ENCODE data around the gene RBMX. TPM values are rescaled to one million over a fixed set of nuclear protein-coding genes. Genes with fewer than 3 reads are reported as not detected.
"Not testable (repeated sequence)": the region's sequence is repeated elsewhere in the genome, so short reads cannot be mapped to it uniquely, and the experiment has no call there.

The RBMX gene
- total RNA-seq, 2 experiments from 2014 or later, result 310 to 317 TPM

DNA sequence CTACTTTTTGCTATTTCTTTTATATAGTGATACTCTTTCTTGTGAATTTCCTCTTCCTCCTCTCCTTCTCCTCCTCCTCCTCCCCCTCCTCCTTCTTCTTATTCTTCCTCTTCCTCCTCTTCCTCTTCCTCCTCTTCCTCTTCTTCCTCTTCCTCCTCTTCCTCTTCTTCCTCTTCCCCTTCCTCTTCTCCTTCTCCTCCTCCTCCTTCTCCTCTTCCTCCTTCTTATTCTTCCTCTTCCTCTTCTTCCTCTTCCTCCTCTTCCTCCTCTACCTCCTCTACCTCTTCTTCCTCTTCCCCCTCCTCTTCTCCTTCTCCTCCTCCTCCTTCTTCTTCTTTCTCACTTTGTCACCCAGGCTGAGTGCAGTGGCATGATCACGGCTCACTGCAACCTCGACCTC, 36.3 kb upstream of the RBMX start:
- Histone ChIP-seq H3K9me3 (ENCODE audit: control insufficient read depth in 1 of 2, insufficient read depth in 1 of 2, low read length in 2 of 2) (no peaks in the 10 kb centered on the region), H3K27me3 (ENCODE audit: control insufficient read depth in 1 of 2, insufficient read depth in 2 of 2, low read length in 2 of 2) (no peaks in the 10 kb centered on the region), H3K4me3 (ENCODE audit: low read length) (no peak overlapping the region), H3K36me3 (ENCODE audit: insufficient read depth, low read length) (no peaks in the 10 kb centered on the region), H3K4me1 (ENCODE audit: insufficient read depth, low read length) (no peaks in the 10 kb centered on the region), H3K27ac (ENCODE audit: low read depth in 1 of 2, low read length in 2 of 2) (no peak overlapping the region)
- Mint-ChIP-seq H3K27me3 (no peaks in the 10 kb centered on the region), H3K4me3 (no peak overlapping the region), H3K27ac (no peak overlapping the region), H3K9me3 (no peaks in the 10 kb centered on the region), H3K4me1 (ENCODE audit: low read depth) (no peaks in the 10 kb centered on the region), H3K36me3 (ENCODE audit: low read depth) (no peaks in the 10 kb centered on the region)
- ATAC-seq (ENCODE audit: poor library complexity), result no peak
- ChIA-PET CTCF (no interaction called here), POLR2A (no interaction called here)
- DNase-seq, result no peak
- no peak for TF ChIP-seq CTCF (IDR thresholded peaks at IDR 0.05)
- intact Hi-C loops (cut with DNase I, micrococcal nuclease), result loop anchor here in 1 of 2 experiments (10.0 kb wide), 1 partner anchor 52 kb away; no protein-coding TSS in a partner anchor

DNA sequence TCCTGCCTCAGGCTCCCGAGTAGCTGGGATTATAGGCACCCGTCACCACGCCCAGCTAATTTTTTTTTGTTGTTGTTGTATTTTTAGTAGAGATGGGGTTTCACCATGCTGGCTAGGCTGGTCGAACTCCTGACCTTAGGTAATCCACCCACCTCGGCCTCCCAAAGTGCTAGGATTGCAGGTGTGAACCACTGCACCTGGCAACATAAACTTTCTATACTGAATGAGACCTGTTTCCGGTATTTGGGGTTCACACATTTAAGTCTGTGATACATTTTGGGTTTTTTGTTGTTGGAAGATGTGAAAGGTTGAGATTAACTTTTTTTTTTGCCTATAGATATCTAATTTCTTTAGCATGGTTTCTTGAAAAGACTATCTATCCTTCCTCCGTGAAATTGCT, 31.1 kb upstream of the RBMX start:
- POLR2A ChIA-PET; H3K27ac ChIP-seq (ENCODE audit: low read depth in 1 of 2, low read length in 2 of 2); CTCF ChIA-PET; H3K9me3 Mint-ChIP-seq; H3K27me3 Mint-ChIP-seq; H3K4me3 ChIP-seq (ENCODE audit: low read length); H3K36me3 ChIP-seq (ENCODE audit: insufficient read depth, low read length); ATAC-seq (ENCODE audit: poor library complexity); H3K9me3 ChIP-seq (ENCODE audit: control insufficient read depth in 1 of 2, insufficient read depth in 1 of 2, low read length in 2 of 2); H3K36me3 Mint-ChIP-seq (ENCODE audit: low read depth); H3K27me3 ChIP-seq (ENCODE audit: control insufficient read depth in 1 of 2, insufficient read depth in 2 of 2, low read length in 2 of 2); H3K27ac Mint-ChIP-seq: not testable (repeated sequence)
- Mint-ChIP-seq H3K4me1 (ENCODE audit: low read depth) (peaks cover 11% of the 10 kb centered on the region), H3K4me3 (peak overlapping the region; percentile 42)
- DNase-seq, result peak in 3 of 14 experiments; percentile 13 to 36 (median 19)
- H3K4me1 ChIP-seq (ENCODE audit: insufficient read depth, low read length), result peaks cover 10% of the 10 kb centered on the region
- intact Hi-C loops (cut with DNase I, micrococcal nuclease), result loop anchor here in 1 of 2 experiments (10.0 kb wide), 1 partner anchor 47 kb away; no protein-coding TSS in a partner anchor

- peaks cover 10% of the 10 kb centered on the region for H3K4me1 ChIP-seq (ENCODE audit: insufficient read depth, low read length)
- peaks cover 11% of the 10 kb centered on the region for H3K4me1 Mint-ChIP-seq (ENCODE audit: low read depth)
- ATAC-seq (ENCODE audit: poor library complexity) (no peak), DNase-seq (no peak)
- no peak overlapping the region for H3K27ac ChIP-seq (ENCODE audit: low read depth in 1 of 2, low read length in 2 of 2)
- intact Hi-C loops (cut with DNase I, micrococcal nuclease), result loop anchor here in 1 of 2 experiments (10.0 kb wide), 1 partner anchor 46 kb away; no protein-coding TSS in a partner anchor
- no peaks in the 10 kb centered on the region for H3K36me3 ChIP-seq (ENCODE audit: insufficient read depth, low read length)
- H3K36me3 Mint-ChIP-seq (ENCODE audit: low read depth), result peaks cover 5% of the 10 kb centered on the region
- ChIA-PET POLR2A (interaction anchor here (0.8 kb wide), 1 partner anchor 31 kb away, joined by 4 read pairs; the partner anchor contains the start of gene RBMX), CTCF (no interaction called here)
- peak overlapping the region; percentile 42 for H3K4me3 Mint-ChIP-seq
- no peaks in the 10 kb centered on the region for H3K9me3 ChIP-seq (ENCODE audit: control insufficient read depth in 1 of 2, insufficient read depth in 1 of 2, low read length in 2 of 2)
- no peaks in the 10 kb centered on the region for H3K27me3 ChIP-seq (ENCODE audit: control insufficient read depth in 1 of 2, insufficient read depth in 2 of 2, low read length in 2 of 2)
- H3K27me3 Mint-ChIP-seq, result no peaks in the 10 kb centered on the region
- H3K9me3 Mint-ChIP-seq, result no peaks in the 10 kb centered on the region
- TF ChIP-seq CTCF (IDR thresholded peaks at IDR 0.05), result no peak
- H3K27ac Mint-ChIP-seq, result peak overlapping the region; percentile 83
- no peak overlapping the region for H3K4me3 ChIP-seq (ENCODE audit: low read length)
Observed at GRCh38 chrX:136911253-136911652, 30.7 kb upstream of the RBMX start.

- Mint-ChIP-seq H3K36me3 (ENCODE audit: low read depth) (peaks cover 5% of the 10 kb centered on the region), H3K27ac (peak overlapping the region; percentile 83), H3K27me3 (no peaks in the 10 kb centered on the region), H3K4me3 (peak overlapping the region; percentile 99), H3K4me1 (ENCODE audit: low read depth) (peaks cover 11% of the 10 kb centered on the region), H3K9me3 (no peaks in the 10 kb centered on the region)
- ATAC-seq (ENCODE audit: poor library complexity), result no peak
- Histone ChIP-seq H3K4me3 (ENCODE audit: low read length) (peak overlapping the region; percentile 91), H3K4me1 (ENCODE audit: insufficient read depth, low read length) (peaks cover 10% of the 10 kb centered on the region), H3K36me3 (ENCODE audit: insufficient read depth, low read length) (no peaks in the 10 kb centered on the region), H3K27ac (ENCODE audit: low read depth in 1 of 2, low read length in 2 of 2) (no peak overlapping the region), H3K9me3 (ENCODE audit: control insufficient read depth in 1 of 2, insufficient read depth in 1 of 2, low read length in 2 of 2) (no peaks in the 10 kb centered on the region), H3K27me3 (ENCODE audit: control insufficient read depth in 1 of 2, insufficient read depth in 2 of 2, low read length in 2 of 2) (no peaks in the 10 kb centered on the region)
- CTCF ChIA-PET, result no interaction called here
- no peak for DNase-seq
- no peak for TF ChIP-seq CTCF (IDR thresholded peaks at IDR 0.05)
- POLR2A ChIA-PET, result interaction anchor here (0.8 to 1.1 kb wide), 2 partner anchors 30 to 198 kb away, joined by 3 to 4 read pairs; partner anchors contain the start of gene RBMX
- intact Hi-C loops (cut with DNase I, micrococcal nuclease), result loop anchor here in 1 of 2 experiments (10.0 kb wide), 1 partner anchor 46 kb away; no protein-coding TSS in a partner anchor
Observed at GRCh38 chrX:136910565-136911035, 30.1 kb upstream of the RBMX start.

Data from CD4-positive, alpha-beta T cell (primary cell).